ENCODE measurements around the gene FAM13A. TPM values are rescaled to one million over a fixed set of nuclear protein-coding genes. Genes with fewer than 3 reads are reported as not detected.

Gene FAM13A
- total and polyA plus RNA-seq, 2 of the 8 experiments (the other 6 are each of a cell fraction or from before 2014, with no cell fraction given) = 7.1 to 16.5 TPM

DNA sequence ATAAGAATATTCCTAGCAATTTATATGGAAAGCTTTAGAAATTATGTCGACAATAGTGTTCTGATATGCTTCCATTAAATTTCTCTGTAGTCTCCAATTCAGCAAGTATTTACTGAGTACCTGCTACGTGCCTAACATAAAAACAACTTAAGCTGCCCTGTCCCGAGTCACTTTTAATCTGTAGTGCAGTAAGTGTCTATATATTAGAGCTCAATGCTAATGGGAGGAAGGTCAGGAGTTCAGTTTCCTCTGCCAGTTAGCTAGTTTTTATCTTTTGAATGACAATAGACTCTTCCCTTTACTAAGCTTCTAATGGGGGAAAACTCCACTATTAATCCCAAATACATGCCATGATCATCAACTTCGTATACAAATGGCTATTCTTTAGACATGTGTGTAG, 240.6 kb downstream of the FAM13A start:
- Histone ChIP-seq H2BK15ac (ENCODE audit: low read length) (no peak overlapping the region), H3K56ac (replicated peaks; ENCODE audit: insufficient read length, low read depth, low read length) (no peak overlapping the region), H3K14ac (ENCODE audit: insufficient read length) (no peak overlapping the region), H3K36me3 (ENCODE audit: control insufficient read depth in 2 of 4, insufficient read depth in 4 of 4, low read length in 3 of 4) (no peaks in the 10 kb centered on the region), H3K18ac (ENCODE audit: extremely low read depth, low read length) (no peak overlapping the region), H3K27me3 (replicated peaks in 1 of 4; ENCODE audit: control insufficient read depth in 3 of 4, extremely low read depth in 1 of 4, insufficient read depth in 3 of 4, low read length in 3 of 4) (no peaks in the 10 kb centered on the region), H4K91ac (replicated peaks; ENCODE audit: insufficient read length, low read length) (no peak overlapping the region), H2AK5ac (ENCODE audit: low read depth, low read length) (no peak overlapping the region), H3K9ac (replicated peaks in 1 of 4; ENCODE audit: extremely low read depth in 1 of 4, low read depth in 3 of 4, low read length in 3 of 4) (no peak overlapping the region), H3K27ac (ENCODE audit: low read depth, low read length) (no peak overlapping the region), H3K23me2 (ENCODE audit: low read depth, low read length) (no peaks in the 10 kb centered on the region), H4K5ac (ENCODE audit: insufficient read length, low read depth, low read length) (no peak overlapping the region), H3K79me1 (ENCODE audit: low read depth, low read length) (no peaks in the 10 kb centered on the region), H3K4ac (replicated peaks; ENCODE audit: insufficient read length, low read depth, low read length) (no peak overlapping the region), H3K23ac (ENCODE audit: insufficient read length) (no peak overlapping the region), H3K4me3 (ENCODE audit: extremely low read depth in 1 of 4, insufficient read depth in 2 of 4, low read depth in 3 of 4, low read length in 4 of 4) (no peak overlapping the region), H3K4me1 (replicated peaks in 1 of 4; ENCODE audit: control insufficient read depth in 3 of 4, insufficient read depth in 4 of 4, low read length in 3 of 4) (peaks cover 0 to 2% (median under 1%) of the 10 kb centered on the region in 4 experiments; a peak in 3 of 7 replicates), H2BK5ac (ENCODE audit: low read depth, low read length) (no peak overlapping the region), H3K9me3 (ENCODE audit: insufficient read depth in 2 of 2, low read depth in 1 of 2, low read length in 1 of 2) (no peaks in the 10 kb centered on the region), H3K4me2 (ENCODE audit: insufficient read depth in 1 of 2, low read depth in 2 of 2, low read length in 2 of 2) (no peak overlapping the region), H2BK20ac (ENCODE audit: low read length) (no peak overlapping the region), H4K8ac (ENCODE audit: extremely low read depth, insufficient read depth, low read length) (no peak overlapping the region), H2BK12ac (ENCODE audit: low read depth, low read length) (no peak overlapping the region), H2BK120ac (replicated peaks; ENCODE audit: low read depth, low read length) (no peak overlapping the region), H4K20me1 (replicated peaks in 1 of 2; ENCODE audit: control insufficient read depth in 1 of 2, insufficient read depth in 2 of 2, low read length in 2 of 2) (no peaks in the 10 kb centered on the region), H3K79me2 (ENCODE audit: control insufficient read depth in 1 of 2, insufficient read depth in 2 of 2, low read length in 2 of 2) (no peaks in the 10 kb centered on the region), H2AFZ (ENCODE audit: low read length) (no peak overlapping the region)
- DNase-seq (ENCODE audit: low read depth in 1 of 2, low spot score in 2 of 2) (no peak), FAIRE-seq (no peak)
- 80% methylated on average over 4 of the region's 4 CpGs; no CpG with 5 or more reads in 1 of the 2 experiments for WGBS, 2 experiments (ENCODE audit: extremely low coverage in 1 of 2, insufficient coverage in 1 of 2, insufficient read length in 1 of 2, insufficient replicate concordance in 2 of 2, low coverage in 1 of 2, low lambda C conversion rate in 2 of 2, missing lambda C conversion rate in 1 of 2)
- TF ChIP-seq RAD21 (IDR thresholded peaks at IDR 0.05 in 1 of 2, conservative IDR thresholded peaks at IDR 0.05 in 1 of 2; ENCODE audit: low read depth in 2 of 2, low read length in 2 of 2) = no peak
- POLR2A ChIA-PET (ENCODE audit: partially characterized antibody) = interaction anchor here (1.2 kb wide), 1 partner anchor 207 kb away, joined by 5 read pairs; no protein-coding TSS in a partner anchor
- CTCF ChIA-PET (ENCODE audit: partially characterized antibody) = interaction anchor here (0.8 to 12.6 kb wide), 4 partner anchors 9 to 288 kb away, joined by 3 to 224 read pairs (median 4); no protein-coding TSS in a partner anchor

Measured in H1 (cell line).